Subcutaneous adipose tissue (tissue), 4 donors: Measurements from ENCODE around the gene CACNB3. TPM values are rescaled to one million over a fixed set of nuclear protein-coding genes. Genes with fewer than 3 reads are reported as not detected.

ENCODE experiments used
- CTCF ChIP-seq: fragments of 450-650 bp; IDR thresholded peaks from one replicate; pipeline ENCODE4 v1.5.1; 2016; ENCODE audit warnings: low read depth, mild to moderate bottlenecking, control low read depth, antibody characterized with exemption, moderate library complexity
- total RNA-seq, 4 donors: library from RNA; depleted of rRNA; stranded (reverse); fragments of >200 nt; gene quantifications; one replicate each; pipeline ENCODE4 v1.1.0, GENCODE V29; 2016

CACNB3 gene
- 10 to 100 TPM in 1 of 4 donors, 1 to 10 TPM in 3; 2.4 to 12.4 (median 6.4) TPM for total RNA-seq

DNA sequence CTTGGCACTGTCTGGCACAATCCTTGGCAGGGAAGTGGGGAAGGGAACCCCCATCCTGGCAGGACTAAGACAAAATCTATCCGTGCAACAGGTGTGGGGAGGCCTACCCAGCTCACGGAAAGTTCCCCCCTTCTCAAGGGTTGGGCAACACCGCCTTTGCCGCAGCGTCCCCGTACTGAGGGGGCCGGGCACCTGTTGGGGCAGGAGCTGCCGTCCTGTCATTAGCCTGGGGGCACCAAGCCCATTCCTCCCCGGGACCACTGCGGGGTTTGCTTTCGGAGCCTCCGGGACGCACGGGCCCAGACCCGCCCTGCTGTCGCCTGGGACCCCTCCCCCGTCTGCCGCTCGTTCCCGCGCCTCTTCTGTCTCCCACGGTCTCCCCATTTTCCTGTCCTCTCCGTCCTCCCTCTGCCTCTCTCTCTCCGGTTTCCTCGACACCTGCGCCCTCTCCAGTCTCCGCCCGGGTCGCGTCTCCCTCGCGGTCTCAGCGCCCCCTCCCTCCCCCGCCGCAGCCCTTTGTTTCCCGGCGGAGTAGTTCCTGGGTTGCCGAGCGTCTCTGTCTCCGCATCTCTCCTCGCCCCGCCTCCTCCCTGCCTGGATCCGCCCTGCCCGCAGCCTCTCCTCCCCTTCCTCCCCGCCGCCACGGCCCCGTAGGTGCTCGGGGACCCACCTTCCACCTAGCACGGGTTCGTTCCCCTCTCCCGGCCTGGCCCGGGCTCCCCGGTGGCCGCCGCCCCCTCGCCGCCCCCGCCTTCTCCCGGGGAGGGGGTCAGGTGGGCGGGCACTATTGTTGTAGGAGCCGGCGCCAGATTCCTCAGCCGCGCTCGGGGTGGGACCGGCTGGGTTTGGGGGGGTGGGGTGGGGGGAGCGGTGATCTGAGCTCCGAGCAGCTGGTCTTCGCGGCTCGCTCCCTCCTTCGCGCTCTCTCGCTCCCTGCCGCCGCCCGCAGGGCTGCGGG, at the start of gene CACNB3:
Gene CACNB3 (plus strand): TSS at position 624 of the 958 bp plus-strand sequence. CDS start 434 bp downstream, outside the sequence.
- no peak for TF ChIP-seq CTCF

DNA sequence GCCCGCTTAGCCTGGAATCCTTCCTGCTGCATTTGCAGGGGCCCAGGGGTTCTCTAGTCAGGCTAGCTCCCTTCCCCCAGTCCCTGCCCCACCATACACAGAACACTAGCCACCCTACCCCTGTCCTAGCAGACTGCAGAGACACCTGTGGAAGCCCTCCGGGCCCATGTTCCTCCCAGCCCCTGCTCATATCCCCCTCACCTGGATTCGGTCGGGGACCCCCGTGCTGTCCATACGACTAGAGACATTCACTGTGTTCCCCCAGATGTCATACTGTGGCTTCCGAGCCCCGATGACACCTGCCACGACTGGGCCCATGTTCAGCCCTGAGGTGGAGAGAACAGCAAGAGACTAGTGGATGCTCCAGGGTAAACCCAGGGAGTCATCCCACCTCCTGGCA, 49.6 kb upstream of the CACNB3 start:
- no peak for TF ChIP-seq CTCF

DNA sequence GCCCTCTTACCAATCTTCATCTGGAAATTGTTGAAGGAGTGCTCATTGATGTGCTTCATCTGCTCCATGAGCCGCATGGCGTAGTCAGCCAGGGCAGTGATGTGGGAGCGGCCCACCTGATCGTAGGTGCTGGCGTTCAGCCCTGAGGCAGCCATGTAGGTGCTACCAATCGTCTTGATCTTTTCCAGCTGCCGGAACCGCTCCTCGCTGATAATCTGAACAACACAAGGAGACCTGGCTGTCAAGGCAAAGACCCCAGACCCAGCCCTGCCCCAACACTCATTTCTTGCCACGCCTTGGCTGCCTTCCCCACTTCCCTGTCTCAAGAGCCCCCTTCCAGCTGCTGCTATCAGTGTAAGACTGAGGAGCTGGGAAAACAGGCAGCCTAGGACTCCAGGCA, 47.5 kb upstream of the CACNB3 start:
- no peak for TF ChIP-seq CTCF

- TF ChIP-seq CTCF, result no peak
Observed at GRCh38 chr12:48771588-48772112, 46.6 kb upstream of the CACNB3 start.

DNA sequence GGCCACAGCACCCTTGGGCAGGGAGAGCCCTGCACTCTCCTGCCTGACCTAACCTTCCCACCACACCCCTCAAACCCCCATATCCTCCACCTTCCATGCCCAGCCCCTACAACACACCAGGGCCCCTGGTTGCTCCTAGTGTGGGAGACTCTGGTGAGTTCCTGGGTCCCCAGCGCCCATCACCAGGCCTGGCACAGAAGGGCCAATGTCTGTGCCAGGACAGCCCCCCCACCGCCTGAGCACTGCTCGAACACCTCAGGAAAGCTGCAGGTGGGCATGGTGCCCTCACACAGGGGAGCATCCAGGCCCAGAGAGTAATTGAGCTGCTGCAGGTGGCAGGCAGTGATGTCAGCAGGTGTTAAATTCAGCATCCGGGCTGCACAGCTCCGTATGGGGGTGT, 44.6 kb upstream of the CACNB3 start:
- TF ChIP-seq CTCF, result no peak

- no peak for TF ChIP-seq CTCF
Observed at GRCh38 chr12:48774516-48774915, 43.8 kb upstream of the CACNB3 start.

DNA sequence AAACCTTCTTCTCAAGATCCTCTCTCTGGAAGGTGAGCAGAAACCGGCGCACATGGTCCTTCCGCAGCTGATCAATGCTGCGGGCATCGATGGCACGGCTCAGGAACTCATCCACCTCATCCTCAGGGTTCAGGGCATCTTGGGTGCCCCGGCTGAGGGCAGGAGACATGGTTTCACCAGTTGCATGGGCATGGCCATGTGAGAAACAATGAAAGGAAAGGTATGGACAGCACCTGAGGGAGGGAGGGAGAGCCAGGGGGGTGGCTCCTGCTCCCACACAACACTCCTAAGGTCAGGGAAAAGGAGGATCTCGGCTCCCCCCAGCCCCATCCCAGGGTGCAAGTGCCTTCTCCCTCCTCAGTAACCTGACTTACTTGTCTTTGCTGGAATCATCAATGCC, 43.0 kb upstream of the CACNB3 start:
- no peak for TF ChIP-seq CTCF
